HUES64 (cell line): Measurements from ENCODE around the gene UBE2M.
"Not testable (repeated sequence)": the region's sequence is repeated elsewhere in the genome, so short reads cannot be mapped to it uniquely, and the experiment has no call there.

ENCODE experiments used
- H3K27ac ChIP-seq: 2 replicates; pipeline ENCODE4 v1.7.0; 2013; ENCODE audit warnings: low read depth, low read length, inconsistent platforms
- H3K27me3 ChIP-seq: 2 replicates; pipeline ENCODE4 v1.6.1; 2013; ENCODE audit warnings: mild to moderate bottlenecking, low read length; ENCODE audit not compliant: insufficient read depth
- H3K36me3 ChIP-seq: 2 replicates; pipeline ENCODE4 v1.6.1; 2013; ENCODE audit warnings: mild to moderate bottlenecking, low read length; ENCODE audit not compliant: insufficient read depth
- H3K4me1 ChIP-seq: 2 replicates; pipeline ENCODE4 v1.6.1; 2013; ENCODE audit warnings: mild to moderate bottlenecking, low read length, moderate library complexity; ENCODE audit not compliant: insufficient read depth
- H3K4me3 ChIP-seq: 2 replicates; pipeline ENCODE4 v1.5.1; 2013; ENCODE audit warnings: mild to moderate bottlenecking, low read length, moderate library complexity
- H3K9ac ChIP-seq: 2 replicates; pipeline ENCODE4 v1.6.1; 2013; ENCODE audit warnings: mild to moderate bottlenecking, low read depth, low read length
- H3K9me3 ChIP-seq: 2 replicates; pipeline ENCODE4 v1.6.1; 2013; ENCODE audit warnings: low read depth, low read length; ENCODE audit not compliant: insufficient read depth
- WGBS: fragments of 150-250, 120-280 bp; methylation state at CpG from one replicate; pipeline ENCODE4 v1.1.7; 2013; ENCODE audit warnings: missing lambda C conversion rate; 5-methylcytosine and 5-hydroxymethylcytosine counted together

Gene UBE2M

DNA sequence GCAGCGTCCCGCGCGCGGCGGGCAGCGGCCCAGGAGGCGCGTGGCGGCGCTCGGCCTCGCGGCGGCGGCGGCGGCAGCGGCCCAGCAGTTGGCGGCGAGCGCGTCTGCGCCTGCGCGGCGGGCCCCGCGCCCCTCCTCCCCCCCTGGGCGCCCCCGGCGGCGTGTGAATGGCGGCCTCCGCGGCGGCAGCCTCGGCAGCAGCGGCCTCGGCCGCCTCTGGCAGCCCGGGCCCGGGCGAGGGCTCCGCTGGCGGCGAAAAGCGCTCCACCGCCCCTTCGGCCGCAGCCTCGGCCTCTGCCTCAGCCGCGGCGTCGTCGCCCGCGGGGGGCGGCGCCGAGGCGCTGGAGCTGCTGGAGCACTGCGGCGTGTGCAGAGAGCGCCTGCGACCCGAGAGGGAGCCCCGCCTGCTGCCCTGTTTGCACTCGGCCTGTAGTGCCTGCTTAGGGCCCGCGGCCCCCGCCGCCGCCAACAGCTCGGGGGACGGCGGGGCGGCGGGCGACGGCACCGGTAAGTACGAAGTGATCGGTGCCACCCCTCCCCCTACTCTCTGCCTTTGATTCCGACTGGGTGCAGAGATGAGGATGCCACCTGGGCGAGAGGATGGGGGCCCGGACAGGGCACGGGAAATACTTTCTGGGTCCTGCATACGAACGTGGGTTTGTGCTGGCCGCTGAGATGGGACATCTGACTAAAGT, 13.7 kb downstream of the UBE2M start:
- peaks cover 7% of the 10 kb centered on the region; the same call in 1 of the 2 replicates for H3K4me1 ChIP-seq
- H3K9me3 ChIP-seq: no peaks in the 10 kb centered on the region
- WGBS: under 1% methylated on average over 92 of the region's 92 CpGs
- H3K9ac ChIP-seq: peak overlapping the region; percentile 98
- H3K4me3 ChIP-seq: peak overlapping the region; percentile 100
- peaks cover 18% of the 10 kb centered on the region for H3K27me3 ChIP-seq
- H3K27ac ChIP-seq: peak overlapping the region; percentile 97
- peaks cover 44% of the 10 kb centered on the region for H3K36me3 ChIP-seq

GRCh38 chr19:58543826-58544590, 14.4 kb downstream of the UBE2M start, which contains the start of gene TRIM28:
TRIM28 (plus strand) TSS chr19:58544064; CDS start chr19:58544758, 694 bp downstream.
- Histone ChIP-seq H3K27me3 (peaks cover 25% of the 10 kb centered on the region), H3K27ac (peak within 1 kb of the TSS; percentile 97), H3K4me3 (peak within 1 kb of the TSS; percentile 100), H3K36me3 (peaks cover 36% of the 10 kb centered on the region), H3K4me1 (peaks cover 7% of the 10 kb centered on the region; the same call in 1 of the 2 replicates), H3K9ac (peak within 1 kb of the TSS; percentile 98), H3K9me3 (no peaks in the 10 kb centered on the region)
- under 1% methylated on average over 73 of the region's 73 CpGs for WGBS

DNA sequence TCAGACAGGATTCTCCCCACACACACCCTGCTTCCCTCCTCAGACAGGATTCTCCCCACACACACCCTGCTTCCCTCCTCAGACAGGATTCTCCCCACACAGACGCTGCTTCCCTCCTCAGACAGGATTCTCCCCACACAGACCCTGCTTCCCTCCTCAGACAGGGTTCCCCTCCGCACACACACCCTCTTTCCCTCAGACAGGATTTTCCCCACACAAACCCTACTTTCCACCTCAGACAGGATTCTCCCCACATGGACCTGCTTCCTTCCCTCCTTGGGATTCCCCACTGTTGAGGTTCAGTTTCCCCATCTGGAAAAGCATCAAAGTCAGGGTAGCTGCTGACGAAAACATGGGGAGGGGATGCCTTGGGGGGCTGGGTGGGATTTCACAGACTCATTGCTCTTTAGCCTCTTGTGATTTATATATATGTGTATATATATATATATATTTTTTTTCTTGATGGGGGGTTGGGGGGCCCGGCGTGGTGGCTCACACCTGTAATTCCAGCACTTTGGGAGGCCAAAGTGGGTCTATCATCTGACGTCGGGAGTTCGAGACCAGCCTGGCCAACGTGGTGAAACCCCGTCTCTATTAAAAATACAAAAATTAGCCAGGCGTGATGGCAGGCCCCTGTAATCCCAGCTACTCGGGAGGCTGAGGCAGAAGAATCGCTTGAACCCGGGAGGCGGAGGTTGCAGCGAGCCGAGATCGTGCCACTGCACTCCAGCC, 15.6 kb downstream of the UBE2M start:
- peak overlapping the region; percentile 100; the same call in 1 of the 2 replicates for H3K4me3 ChIP-seq
- not testable (repeated sequence) for H3K9me3 ChIP-seq, H3K4me1 ChIP-seq

GRCh38 chr19:58539169-58539559, 19.2 kb downstream of the UBE2M start:
- H3K4me3 ChIP-seq: peak overlapping the region; percentile 46; the same call in 1 of the 2 replicates
- peaks cover 25% of the 10 kb centered on the region for H3K27me3 ChIP-seq
- H3K36me3 ChIP-seq, H3K27ac ChIP-seq, H3K4me1 ChIP-seq, H3K9me3 ChIP-seq: not testable (repeated sequence)
- peak overlapping the region; percentile 82; the same call in 1 of the 2 replicates for H3K9ac ChIP-seq

More for the DNA sequence above, 15.6 kb downstream of the UBE2M start:
- H3K27ac ChIP-seq, H3K9ac ChIP-seq: not testable (repeated sequence)
- Histone ChIP-seq H3K36me3 (peaks cover 24% of the 10 kb centered on the region), H3K27me3 (peaks cover 25% of the 10 kb centered on the region)
- WGBS: 84% methylated on average over 18 of the region's 18 CpGs

GRCh38 chr19:58538257-58539168, 19.9 kb downstream of the UBE2M start:
- Histone ChIP-seq H3K36me3 (no peaks in the 10 kb centered on the region), H3K9me3 (no peaks in the 10 kb centered on the region), H3K27me3 (peaks cover 25% of the 10 kb centered on the region), H3K9ac (peak overlapping the region; percentile 82), H3K4me1 (peaks cover 9% of the 10 kb centered on the region), H3K4me3 (peak overlapping the region; percentile 46), H3K27ac (peak overlapping the region; percentile 94)
- 2% methylated on average over 55 of the region's 55 CpGs for WGBS

DNA sequence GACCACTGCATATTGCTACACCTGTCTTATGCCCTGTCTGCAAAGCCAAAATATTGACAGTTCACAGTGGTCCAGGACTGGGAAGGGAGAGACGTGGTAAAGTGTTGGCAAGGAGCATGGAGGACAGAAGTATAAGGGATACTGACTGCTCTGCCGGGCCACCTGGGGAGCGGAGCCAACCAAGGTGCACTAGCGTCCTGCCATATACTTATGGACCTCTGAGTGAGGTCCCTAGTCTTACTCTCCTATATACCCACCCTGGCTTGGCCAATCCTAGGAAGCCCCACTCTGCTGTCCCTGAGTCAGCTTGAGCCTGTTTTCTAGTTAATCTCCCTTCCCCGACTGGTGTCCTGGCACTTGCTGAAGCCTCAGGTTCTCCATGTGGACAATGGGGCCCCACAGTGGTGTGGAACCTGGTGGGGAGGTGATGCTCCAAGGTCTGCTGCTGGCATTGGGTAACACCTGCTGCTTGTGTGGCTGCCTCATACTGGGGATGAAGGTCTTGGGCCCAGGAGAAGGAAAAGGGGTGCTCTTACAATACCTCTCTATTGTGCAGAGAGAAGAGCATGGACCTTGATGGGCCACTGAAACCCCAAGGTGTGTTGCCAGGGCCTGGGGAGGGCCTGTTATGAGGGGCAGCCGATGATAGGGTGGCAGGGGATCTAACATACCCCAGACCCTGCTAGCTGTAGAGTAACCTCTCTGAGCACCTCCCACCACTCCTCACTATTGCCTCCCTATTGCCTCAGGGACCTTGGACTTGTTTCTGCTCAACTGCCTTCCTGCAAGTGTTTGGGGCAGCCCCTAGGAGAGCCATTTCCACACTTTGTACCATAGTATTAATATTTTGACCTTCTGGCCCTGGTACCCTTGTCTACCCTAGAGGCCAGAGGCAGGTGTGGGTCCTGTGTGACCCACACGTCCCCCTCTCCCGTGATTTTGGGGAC, 21.3 kb downstream of the UBE2M start:
- H3K4me3 ChIP-seq: no peak overlapping the region
- peaks cover 18% of the 10 kb centered on the region for H3K27me3 ChIP-seq
- no peak overlapping the region; the same call in 1 of the 2 replicates for H3K9ac ChIP-seq
- H3K9me3 ChIP-seq: no peaks in the 10 kb centered on the region
- H3K27ac ChIP-seq: peak overlapping the region; percentile 94; the same call in 1 of the 2 replicates
- peaks cover 9% of the 10 kb centered on the region for H3K4me1 ChIP-seq
- 93% methylated on average over 8 of the region's 8 CpGs for WGBS
- no peaks in the 10 kb centered on the region for H3K36me3 ChIP-seq

DNA sequence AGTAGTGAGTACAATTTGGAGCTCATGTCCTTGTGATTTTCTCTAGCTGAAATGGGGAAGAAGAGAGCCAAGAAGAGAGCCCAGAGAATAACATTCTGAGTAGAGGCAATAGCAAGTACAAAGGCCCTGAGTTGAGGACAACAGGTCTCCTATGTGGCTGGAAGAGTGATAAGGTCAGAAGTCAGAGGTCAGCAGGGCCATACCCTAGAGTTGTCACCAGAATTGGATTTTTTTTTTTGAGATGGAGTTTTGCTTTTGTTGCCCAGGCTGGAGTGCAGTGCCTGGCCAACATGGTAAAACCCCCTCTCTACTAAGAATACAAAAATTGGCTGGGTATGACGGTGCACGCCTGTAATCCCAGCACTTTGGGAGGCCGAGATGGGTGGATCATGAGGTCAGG, 22.6 kb downstream of the UBE2M start:
- no peak overlapping the region for H3K9ac ChIP-seq
- peaks cover 9% of the 10 kb centered on the region for H3K4me1 ChIP-seq
- no peak overlapping the region for H3K27ac ChIP-seq
- WGBS: 96% methylated on average over 3 of the region's 3 CpGs
- H3K27me3 ChIP-seq: peaks cover 19% of the 10 kb centered on the region
- H3K36me3 ChIP-seq: no peaks in the 10 kb centered on the region
- H3K9me3 ChIP-seq: no peaks in the 10 kb centered on the region
- H3K4me3 ChIP-seq: no peak overlapping the region

DNA sequence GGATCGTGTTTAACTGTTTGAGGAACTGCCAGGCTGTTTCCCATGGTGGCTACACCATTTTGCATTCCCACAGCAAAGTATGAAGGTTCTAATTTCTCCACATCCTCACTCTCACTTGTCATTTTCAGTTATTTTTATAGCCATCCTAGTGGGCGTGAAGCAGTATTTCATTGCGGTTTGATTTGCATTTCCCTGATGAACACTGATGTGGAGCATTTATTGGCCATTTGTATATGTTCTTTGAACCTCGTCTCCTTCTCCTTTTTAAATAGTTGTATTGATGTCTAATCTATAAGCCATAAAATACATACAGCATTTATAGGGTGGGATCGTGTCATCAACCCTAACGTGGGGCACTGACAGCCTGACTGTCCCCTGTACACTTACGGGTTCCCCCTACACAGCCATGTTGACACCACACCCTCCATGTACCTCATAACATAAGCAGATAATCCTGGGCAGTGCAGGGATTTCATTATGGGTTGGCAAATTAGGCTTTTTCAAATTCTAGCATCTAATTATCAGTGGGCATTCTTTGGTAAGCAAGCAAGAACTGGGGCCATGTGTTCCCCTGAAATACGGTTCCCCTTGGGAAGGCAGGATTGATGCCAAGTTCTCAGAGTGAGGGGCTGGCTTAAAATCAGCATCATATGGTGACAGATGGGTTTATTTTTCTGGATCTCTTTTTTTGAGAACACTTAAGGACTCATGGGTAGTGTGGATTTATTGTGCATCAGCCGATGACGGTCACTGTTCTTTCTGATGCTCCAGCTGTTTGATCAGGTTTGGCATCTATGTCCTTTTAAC, 27.2 kb downstream of the UBE2M start:
- Histone ChIP-seq H3K9ac (no peak overlapping the region), H3K4me1 (no peaks in the 10 kb centered on the region), H3K9me3 (no peaks in the 10 kb centered on the region), H3K27ac (no peak overlapping the region), H3K4me3 (no peak overlapping the region), H3K36me3 (no peaks in the 10 kb centered on the region), H3K27me3 (0 out of 2 replicates have a peak, but pooled peaks cover 6% of the 10 kb centered on the region)
- WGBS: 91% methylated on average over 9 of the region's 10 CpGs

DNA sequence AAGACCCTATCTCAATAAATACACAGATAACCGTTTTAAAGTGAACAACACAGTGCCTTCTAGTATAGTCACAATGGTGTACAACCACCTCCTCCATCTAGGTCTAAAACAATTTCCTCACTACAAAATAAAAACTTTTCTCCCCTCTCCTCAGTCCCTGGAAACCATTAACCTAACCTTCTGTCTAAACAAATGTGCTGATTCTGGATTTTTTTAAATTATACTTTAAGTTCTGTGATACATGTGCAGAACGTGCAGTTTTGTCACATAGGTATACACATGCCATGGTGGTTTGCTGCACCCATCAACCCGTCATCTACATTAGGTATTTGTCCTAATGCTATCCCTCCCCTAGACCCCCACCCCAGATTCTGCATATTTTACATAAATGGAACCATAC, 29.0 kb downstream of the UBE2M start:
- 87% methylated on average over 3 of the region's 3 CpGs for WGBS
- Histone ChIP-seq H3K36me3 (no peaks in the 10 kb centered on the region), H3K27me3 (0 out of 2 replicates have a peak, but pooled peaks cover 6% of the 10 kb centered on the region), H3K4me1 (peaks cover 4% of the 10 kb centered on the region), H3K9me3 (no peaks in the 10 kb centered on the region), H3K4me3 (no peak overlapping the region), H3K9ac (no peak overlapping the region), H3K27ac (no peak overlapping the region)
